Activated T-helper 1 cell treated with anti-CD3 and anti-CD28 coated beads, Interleukin-2, amount 50 U/mL, for 16 hours (primary cell): ENCODE data around the gene PABPN1.
"Not testable (repeated sequence)": the region's sequence is repeated elsewhere in the genome, so short reads cannot be mapped to it uniquely, and the experiment has no call there.

Experiments
- DNase-seq, 2 donors: peaks; one replicate each; pipeline ENCODE4 v3.0.0-alpha.2; 2020; ENCODE audit warnings: low read depth in 1 of 2, low spot score in 1 of 2

The PABPN1 gene

DNA sequence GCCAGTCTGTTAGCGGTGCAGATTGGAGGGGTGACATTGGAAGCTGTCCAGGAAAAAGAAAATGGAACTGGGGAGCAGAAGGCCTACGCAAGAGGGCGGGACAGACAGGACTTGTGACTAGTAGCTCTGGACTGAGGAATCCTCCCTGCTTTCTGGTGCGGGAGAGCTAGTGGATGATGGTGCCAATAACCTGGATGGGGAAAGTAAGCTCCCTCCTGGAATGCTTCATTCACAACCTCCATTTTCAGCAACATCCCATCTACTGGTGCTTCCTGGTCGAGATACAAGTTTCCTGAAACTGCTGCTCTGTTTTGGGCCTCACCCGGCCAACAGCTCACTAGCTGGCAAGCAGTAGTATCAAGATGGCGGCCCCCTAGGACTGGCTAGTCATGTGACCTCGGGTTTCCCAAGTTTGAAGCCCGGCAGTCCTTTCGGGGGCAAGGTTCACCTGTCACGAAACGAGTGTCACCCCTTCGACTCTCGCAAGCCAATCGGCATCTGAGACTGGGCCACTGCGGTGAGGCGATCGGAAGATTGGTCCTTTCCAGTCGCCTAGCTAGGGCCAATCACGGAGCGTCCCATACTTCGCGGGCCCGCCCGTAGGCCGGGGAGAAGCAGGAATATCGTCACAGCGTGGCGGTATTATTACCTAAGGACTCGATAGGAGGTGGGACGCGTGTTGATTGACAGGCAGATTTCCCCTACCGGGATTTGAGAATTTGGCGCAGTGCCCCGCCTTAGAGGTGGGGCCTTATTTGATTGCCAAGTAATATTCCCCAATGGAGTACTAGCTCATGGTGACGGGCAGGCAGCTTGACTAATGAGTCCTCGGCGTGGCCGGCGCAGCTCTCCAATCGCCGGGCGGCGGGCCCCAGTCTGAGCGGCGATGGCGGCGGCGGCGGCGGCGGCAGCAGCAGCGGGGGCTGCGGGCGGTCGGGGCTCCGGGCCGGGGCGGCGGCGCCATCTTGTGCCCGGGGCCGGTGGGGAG, at the start of gene PABPN1:
Gene PABPN1, plus strand, starts transcription at position 874 of the 988 bp plus-strand sequence. Its CDS starts 13 bp downstream, at position 887.
- peak; percentile 92 to 96 for DNase-seq

- no peak for DNase-seq
Measured at GRCh38 chr14:23275412-23275811, 45.8 kb upstream of the PABPN1 start.

GRCh38 chr14:23277189-23277588, 44.1 kb upstream of the PABPN1 start:
- no peak for DNase-seq

DNA sequence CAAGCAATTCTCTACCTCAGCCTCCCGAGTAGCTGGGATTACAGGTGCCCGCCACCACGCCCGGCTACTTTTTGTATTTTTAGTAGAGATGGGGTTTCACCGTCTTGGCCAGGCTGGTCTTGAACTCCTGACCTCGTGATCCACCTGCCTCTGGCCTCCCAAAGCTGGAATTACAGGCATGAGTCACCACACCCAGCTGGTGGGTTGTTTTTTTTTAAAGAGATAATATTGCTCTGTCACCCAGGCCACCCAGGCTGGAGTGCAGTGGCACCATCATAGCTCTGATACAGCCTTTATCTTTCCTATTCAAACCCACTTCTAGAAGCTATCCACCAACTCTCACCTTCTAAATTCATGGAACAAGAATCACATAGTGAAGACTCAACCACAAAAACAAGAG, 43.3 kb upstream of the PABPN1 start:
- not testable (repeated sequence) for DNase-seq

- DNase-seq: no peak
Measured at GRCh38 chr14:23281247-23281646, 40.0 kb upstream of the PABPN1 start.

GRCh38 chr14:23284654-23285529, 36.4 kb upstream of the PABPN1 start:
- DNase-seq: no peak

DNA sequence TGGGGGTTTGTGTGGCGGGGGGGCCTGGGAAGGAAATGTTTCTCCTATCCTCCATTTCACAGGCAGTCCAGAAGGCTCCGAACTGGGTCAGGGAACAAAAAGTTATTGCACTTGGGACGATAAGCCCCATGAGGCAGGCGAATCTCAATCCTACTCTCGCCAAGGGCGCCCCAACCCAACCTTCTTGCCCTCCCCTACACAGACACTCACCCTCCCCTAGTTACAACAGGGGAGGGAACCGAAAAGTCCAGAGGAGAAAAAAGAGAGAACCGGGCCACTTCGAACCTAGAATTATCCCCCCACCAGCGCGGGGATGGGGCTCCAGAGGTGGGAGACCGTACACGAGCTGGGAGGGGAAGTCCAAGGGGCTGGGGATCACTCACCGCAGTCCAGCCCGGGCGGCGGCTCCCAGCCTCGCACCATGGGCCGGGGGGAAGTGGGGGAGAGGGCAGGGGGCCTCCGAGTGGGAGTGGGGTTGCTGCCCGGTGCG, 35.7 kb upstream of the PABPN1 start:
- DNase-seq: no peak

GRCh38 chr14:23286020-23286901, 35.0 kb upstream of the PABPN1 start, which contains the start of gene HOMEZ:
HOMEZ (minus strand) TSS chr14:23286132; CDS start chr14:23285952, 180 bp downstream.
- peak; percentile 96 to 97 for DNase-seq

DNA sequence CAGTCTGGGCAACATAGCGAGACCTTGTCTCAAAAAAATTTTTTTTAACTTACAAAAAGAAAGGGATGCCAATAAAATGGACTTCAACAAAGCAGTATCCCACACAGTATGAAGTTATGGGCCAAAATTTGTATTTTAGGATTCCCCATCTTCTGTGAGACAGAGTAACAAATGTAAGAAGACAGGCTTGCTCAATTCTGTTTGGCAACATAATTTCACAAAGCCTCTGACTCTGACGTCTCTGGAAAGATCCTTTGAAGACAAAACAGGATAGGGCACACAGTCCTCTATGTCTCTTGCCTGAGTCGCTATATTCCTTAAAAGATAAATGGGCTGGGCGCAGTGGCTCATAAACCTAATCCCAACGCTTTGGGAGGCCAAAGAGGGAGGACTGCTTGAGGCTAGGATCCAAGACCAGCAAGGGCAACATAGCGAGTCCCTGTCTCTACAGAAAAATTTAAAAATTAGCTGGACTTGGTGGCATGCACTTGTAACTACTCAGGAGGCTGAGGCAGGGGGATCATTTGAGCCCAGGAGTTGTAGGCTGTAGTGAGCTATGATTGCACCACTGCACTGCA, 34.3 kb upstream of the PABPN1 start:
- DNase-seq: no peak

- peak in 1 of 2 donors; percentile 19 for DNase-seq
Measured at GRCh38 chr14:23294734-23295561, 26.3 kb upstream of the PABPN1 start.

DNA sequence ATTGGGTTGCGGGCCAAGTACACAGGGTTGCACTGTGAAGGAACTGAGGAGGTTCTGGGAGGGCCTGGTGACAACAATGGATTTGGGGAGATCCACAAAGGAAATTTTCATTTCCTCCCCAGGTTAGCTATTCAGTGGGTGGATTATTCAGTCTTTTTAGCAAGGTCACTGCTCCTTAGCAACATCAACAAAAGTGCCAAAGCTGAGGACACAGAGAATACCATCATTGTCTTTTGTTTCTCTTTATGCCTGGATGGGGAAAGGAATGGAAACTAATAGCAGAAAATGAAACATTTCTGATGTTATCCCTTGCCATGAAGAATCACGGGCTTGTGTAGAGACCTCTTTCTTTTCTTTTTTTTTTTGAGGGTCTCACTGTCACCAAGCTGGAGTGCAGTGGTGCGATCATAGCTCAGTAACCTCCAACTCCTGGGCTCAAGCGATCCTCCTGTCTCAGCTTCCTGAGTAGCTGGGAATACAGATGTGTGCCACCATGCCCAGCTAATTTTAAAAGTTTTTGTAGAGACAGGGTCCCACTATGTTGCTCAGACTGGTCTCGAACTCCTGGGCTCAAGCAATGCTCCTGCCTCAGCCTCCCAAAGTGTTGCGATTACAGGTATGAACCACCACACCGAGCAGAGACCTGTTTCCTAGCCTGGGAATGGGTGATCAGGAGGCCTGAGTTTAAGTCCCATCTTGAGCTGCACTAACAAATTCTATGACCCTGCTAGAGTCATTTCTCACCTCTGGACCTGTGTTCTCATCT, 25.1 kb upstream of the PABPN1 start:
- no peak for DNase-seq

GRCh38 chr14:23297096-23297495, 24.2 kb upstream of the PABPN1 start:
- no peak for DNase-seq

DNA sequence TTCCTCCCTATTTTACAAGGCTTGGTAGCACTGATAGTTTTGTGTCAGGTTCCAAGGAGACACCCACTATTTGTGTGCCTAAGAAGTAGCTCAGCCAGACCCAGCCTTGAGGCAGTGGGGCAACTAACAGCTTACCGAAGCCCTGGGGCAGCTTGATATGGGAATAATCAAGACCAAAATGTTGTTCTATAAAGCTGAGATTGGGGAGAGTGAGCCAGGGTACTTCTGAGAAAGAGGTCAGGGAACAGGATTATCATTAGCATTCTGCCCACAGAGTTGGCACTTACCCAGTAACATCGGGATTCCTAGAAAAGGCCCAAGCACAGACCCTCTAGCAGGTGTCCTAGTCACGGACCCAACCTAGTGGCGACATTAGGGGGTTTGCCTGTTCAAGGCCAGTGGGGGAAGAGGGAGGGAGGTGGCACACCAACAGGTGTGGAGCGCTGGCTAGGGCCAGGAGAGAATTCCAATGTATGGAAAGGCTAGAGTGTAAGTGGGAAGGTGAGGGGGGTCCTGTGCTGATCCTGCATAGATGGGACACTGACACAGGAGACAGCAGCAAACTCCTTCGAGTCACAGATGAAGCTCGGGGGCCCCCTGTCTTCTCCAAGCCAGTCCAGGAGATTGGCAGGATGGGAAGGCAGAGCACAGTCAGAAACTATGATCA, 23.5 kb upstream of the PABPN1 start:
- DNase-seq: no peak

DNA sequence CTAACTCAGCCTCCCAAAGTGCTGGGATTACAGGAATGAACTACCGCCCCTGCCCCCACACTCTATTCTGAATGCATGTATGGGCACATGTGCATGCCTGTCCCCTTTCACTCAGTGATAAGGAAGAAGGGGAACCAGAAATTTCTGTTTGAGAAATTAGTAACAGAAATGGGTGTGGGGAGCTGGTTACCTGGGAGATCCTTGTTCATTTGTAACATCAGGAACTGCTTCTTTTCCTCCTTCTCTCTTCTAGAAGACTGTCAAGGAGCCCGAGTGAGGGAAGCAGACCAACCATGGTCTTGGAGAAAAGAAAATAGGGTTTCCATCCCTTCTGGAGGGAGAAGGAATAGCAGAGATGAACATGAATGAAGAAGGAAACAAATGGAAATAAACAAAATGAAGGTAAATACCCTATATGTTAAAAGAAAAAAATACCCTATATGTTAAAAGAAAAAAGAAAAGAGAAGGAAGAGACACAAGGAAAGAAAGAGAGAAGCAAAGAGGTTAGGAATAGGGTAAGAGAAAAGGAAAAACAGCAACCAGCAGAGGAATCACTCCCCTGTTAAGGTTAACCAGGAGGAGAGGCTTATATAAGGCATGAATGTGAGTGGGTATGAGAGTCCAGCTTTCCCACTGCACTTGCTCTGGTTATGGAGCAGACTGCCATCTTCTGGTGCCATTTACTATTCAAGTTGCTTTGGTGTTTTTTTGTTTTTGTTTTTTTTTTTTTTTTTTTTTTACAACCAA, 21.9 kb upstream of the PABPN1 start:
- DNase-seq: no peak

DNA sequence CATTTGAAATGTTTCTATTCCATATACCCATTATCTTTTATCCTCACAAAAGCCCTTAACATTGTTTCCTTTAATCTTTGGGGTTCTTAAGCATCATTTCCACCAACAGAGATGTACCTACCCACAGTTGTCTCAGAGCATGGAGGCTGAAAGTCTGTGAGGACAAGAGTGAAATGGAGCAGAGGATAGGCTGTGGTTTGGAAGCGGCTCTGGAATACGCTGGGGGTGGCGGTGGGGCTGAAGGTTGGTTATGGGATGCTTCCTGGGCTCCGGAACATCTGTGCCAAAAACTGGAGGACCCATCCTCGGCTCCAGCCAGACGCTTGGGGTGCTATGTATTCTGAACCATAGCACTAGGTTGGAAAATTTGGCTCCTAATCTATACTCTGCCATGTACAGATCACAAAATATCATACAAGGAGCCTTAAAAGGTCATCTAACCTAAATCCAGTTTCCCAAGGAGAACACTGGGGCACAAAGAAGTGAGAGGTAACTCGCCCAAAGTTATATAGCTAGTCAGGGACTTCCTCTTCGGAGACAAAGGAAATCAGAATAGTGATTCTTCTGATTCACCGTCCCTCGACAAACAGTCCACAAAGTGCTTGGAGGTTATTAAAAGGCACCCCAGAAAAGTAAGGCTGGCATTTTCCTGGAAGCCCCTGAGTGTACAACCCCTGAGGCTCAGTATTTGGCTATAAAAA, 21.1 kb upstream of the PABPN1 start:
- DNase-seq: no peak

GRCh38 chr14:23300687-23301223, 20.5 kb upstream of the PABPN1 start:
- DNase-seq: no peak
